LHCN-M2 (cell line): ENCODE data around the gene ADAM21. TPM values are rescaled to one million over a fixed set of nuclear protein-coding genes. Genes with fewer than 3 reads are reported as not detected.
"Not testable (repeated sequence)": the region's sequence is repeated elsewhere in the genome, so short reads cannot be mapped to it uniquely, and the experiment has no call there.

Source experiments
- DNase-seq: peaks from one replicate; pipeline ENCODE4 v3.0.0-alpha.2; 2012; ENCODE audit warnings: low read depth
- total RNA-seq: library from RNA; depleted of rRNA; stranded (reverse); fragments of >200 nt; gene quantifications from 2 replicates; pipeline ENCODE4 v1.2.3, GENCODE V29; 2014; rRNA removed

The ADAM21 gene
- total RNA-seq, 1 experiment from 2014 or later = 1.7 TPM

GRCh38 chr14:70477356-70478105, 25.6 kb downstream of the ADAM21 start:
- DNase-seq = not testable (repeated sequence)

DNA sequence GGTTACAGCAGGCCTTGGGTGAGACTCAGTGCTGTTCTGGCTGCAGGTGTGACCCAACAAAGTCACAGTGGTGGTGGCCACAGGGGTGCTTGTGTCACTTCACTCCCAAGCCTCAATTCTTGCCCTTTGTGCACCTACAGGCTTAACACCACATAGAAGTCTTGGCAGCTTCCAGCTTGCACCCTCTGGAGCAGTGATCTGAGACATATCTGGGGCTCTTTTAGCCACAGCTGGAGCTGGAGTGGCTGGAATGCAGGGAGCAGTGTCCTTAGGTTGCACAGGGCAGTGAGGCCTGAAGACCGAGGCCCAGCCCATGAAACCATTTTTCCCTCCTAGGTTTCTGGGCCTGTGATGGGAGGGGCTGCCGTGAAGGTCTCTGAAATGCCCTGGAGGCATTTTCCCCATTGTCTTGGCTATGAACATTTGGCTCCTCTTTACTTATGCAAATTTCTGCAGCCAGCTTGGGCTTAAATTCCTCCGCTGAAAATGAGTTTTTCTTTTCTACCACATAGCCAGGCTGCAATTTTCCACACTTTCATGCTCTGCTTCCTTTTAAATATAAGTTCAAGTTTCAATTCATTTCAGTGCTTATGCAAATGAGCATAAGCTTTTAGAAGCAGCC, 37.7 kb downstream of the ADAM21 start:
- no peak for DNase-seq

DNA sequence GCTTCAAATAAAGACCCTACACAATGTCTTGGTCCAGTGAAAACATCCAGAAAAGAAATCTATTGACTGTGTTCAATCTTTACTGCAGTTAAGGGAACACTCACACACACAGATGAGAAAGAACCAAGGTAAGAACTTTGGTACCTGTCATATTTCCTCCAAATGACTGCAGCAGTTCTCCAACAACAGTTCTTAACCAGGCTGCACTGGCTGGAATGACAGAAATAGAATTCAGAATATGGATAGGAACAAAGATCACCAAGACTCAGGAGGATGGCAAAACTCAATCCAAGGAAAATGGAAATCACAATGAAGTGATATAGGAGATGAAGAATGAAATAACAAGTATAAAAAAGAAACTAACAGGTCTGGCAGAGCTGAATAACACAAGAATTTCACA, 46.2 kb downstream of the ADAM21 start:
- no peak for DNase-seq

Other genes with a start within 250 kb of the ADAM21 start
- 45.5 and 63.7 TPM in 2 replicates for gene COX16, start 92.5 kb upstream of the ADAM21 start, total RNA-seq
- 20.5 and 25.1 TPM in 2 replicates for gene SYNJ2BP, start 35.1 kb upstream of the ADAM21 start, total RNA-seq
- gene ADAM20, start 82.8 kb downstream of the ADAM21 start, total RNA-seq = 0.19 and 0.34 TPM in 2 replicates
- 23.6 and 25.4 TPM in 2 replicates for gene MED6, start 148.5 kb downstream of the ADAM21 start, total RNA-seq
- gene TTC9, start 189.7 kb downstream of the ADAM21 start, total RNA-seq = 5.1 and 5.6 TPM in 2 replicates